ENCODE data around the gene WDR81. TPM values are rescaled to one million over a fixed set of nuclear protein-coding genes. Genes with fewer than 3 reads are reported as not detected.

The WDR81 gene
- total RNA-seq, 1 donor from 2014 or later: 13.4 TPM

DNA sequence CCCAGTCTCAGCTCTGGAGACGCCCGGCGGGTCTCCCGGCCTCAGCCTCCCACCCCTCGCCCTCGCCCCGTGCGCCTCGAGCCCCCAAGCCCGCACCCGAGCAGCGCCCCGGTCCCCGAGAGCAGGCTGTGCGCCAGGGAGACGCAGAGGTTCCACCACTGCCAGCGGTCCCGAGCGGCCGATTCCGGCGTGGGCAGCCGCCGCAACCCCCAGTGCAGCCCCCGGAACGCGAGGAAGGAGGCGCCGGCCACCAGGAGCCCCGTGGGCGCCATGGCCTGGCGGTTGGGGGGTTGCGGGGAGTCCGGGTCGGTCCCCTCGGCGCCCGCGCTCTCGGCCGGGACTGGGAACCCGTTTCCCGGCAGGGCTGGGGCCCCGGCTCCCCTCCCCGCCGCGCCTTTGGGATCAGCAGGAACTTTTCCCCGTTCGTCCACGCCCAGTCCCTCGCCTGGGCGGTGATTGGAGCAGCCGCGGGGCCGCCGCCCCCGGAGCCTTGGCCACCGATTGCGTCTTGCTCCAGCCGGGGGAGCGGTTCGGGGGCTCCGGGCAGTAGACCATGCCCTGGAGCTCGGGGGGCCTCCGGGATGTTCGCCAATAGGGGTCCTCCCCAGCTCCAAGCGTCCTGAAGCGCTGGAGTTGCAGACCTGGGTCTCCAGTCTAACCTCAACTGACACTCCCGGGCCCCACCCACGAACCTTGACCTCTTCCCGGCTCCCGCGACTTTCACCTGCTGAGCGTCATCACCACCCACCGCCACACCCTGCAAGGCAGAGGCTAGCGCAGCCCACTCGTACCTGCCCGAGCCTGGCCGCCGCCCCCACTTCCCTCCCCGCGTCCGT lies 14.3 kb upstream of the WDR81 start, which contains the start of gene TLCD2:
Gene TLCD2 (minus strand): TSS at position 407 of the 836 bp plus-strand sequence. CDS start 135 bp downstream, at position 272.
- Mint-ChIP-seq H3K4me3 (ENCODE audit: unreplicated experiment) (peak within 1 kb of the TSS; percentile 74), H3K27me3 (ENCODE audit: unreplicated experiment) (peaks cover 3% of the 10 kb centered on the region), H3K36me3 (ENCODE audit: unreplicated experiment) (no peaks in the 10 kb centered on the region), H3K9me3 (ENCODE audit: unreplicated experiment) (peaks cover 10% of the 10 kb centered on the region), H3K4me1 (ENCODE audit: low read depth, unreplicated experiment) (peaks cover 7% of the 10 kb centered on the region), H3K27ac (ENCODE audit: unreplicated experiment) (peak within 1 kb of the TSS; percentile 62)
- peak; percentile 46 for DNase-seq
- no peak for TF ChIP-seq CTCF (IDR thresholded peaks at IDR 0.05; ENCODE audit: partially characterized antibody, unreplicated experiment)

GRCh38 chr17:1710807-1711553 lies 13.5 kb upstream of the WDR81 start:
- Mint-ChIP-seq H3K9me3 (ENCODE audit: unreplicated experiment) (peaks cover 10% of the 10 kb centered on the region), H3K4me3 (ENCODE audit: unreplicated experiment) (peak overlapping the region; percentile 74), H3K36me3 (ENCODE audit: unreplicated experiment) (no peaks in the 10 kb centered on the region), H3K27ac (ENCODE audit: unreplicated experiment) (peak overlapping the region; percentile 62), H3K27me3 (ENCODE audit: unreplicated experiment) (peaks cover 3% of the 10 kb centered on the region), H3K4me1 (ENCODE audit: low read depth, unreplicated experiment) (peaks cover 7% of the 10 kb centered on the region)
- no peak for DNase-seq
- TF ChIP-seq CTCF (IDR thresholded peaks at IDR 0.05; ENCODE audit: partially characterized antibody, unreplicated experiment): no peak

DNA sequence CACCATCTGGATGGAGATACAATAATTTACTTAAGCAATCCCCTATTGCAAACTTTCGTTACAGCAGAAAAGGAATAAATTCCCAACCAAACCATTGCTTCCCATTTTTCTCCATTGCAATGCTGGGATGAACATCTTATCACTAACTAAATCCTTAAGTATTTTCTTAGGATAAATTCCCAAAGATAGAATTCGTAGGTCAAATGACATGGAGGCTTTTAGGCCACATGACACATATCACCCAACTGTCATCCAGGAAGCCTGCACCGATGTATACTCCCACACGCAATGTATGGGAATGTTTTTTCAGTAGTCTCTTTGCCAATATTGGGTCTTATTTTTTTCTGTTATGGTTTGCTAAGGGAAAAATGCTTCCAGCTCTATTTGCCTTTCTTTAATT lies 12.7 kb upstream of the WDR81 start:
- Mint-ChIP-seq H3K27ac (ENCODE audit: unreplicated experiment) (no peak overlapping the region), H3K36me3 (ENCODE audit: unreplicated experiment) (no peaks in the 10 kb centered on the region), H3K4me1 (ENCODE audit: low read depth, unreplicated experiment) (peaks cover 7% of the 10 kb centered on the region), H3K4me3 (ENCODE audit: unreplicated experiment) (no peak overlapping the region), H3K9me3 (ENCODE audit: unreplicated experiment) (peaks cover 10% of the 10 kb centered on the region), H3K27me3 (ENCODE audit: unreplicated experiment) (peaks cover 3% of the 10 kb centered on the region)
- DNase-seq: no peak
- TF ChIP-seq CTCF (IDR thresholded peaks at IDR 0.05; ENCODE audit: partially characterized antibody, unreplicated experiment): no peak

DNA sequence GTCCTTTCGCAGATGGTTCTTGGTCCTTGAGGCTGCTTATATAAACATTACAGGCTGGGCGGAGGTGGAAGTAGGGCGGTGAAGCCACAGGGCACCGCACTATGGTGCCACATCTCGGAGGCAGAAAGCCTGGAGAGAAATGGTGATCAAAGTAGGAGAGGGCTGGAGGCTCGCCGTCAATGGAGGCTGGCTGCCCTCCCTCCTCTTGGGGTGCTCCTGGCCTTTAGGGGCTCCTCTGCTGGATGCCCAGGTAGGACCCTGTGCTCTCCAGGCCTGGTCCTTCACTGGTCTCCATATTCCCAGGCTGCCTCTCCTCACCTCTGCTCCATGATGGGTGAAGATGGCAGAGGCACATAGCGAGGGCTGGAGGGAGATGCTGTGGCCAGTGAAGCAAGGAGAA lies 12.2 kb upstream of the WDR81 start:
- H3K27me3 Mint-ChIP-seq (ENCODE audit: unreplicated experiment): peaks cover under 1% of the 10 kb centered on the region
- peaks cover 12% of the 10 kb centered on the region for H3K9me3 Mint-ChIP-seq (ENCODE audit: unreplicated experiment)
- H3K36me3 Mint-ChIP-seq (ENCODE audit: unreplicated experiment): no peaks in the 10 kb centered on the region
- TF ChIP-seq CTCF (IDR thresholded peaks at IDR 0.05; ENCODE audit: partially characterized antibody, unreplicated experiment): no peak
- H3K4me1 Mint-ChIP-seq (ENCODE audit: low read depth, unreplicated experiment): peaks cover 4% of the 10 kb centered on the region
- H3K27ac Mint-ChIP-seq (ENCODE audit: unreplicated experiment): no peak overlapping the region
- DNase-seq: no peak
- H3K4me3 Mint-ChIP-seq (ENCODE audit: unreplicated experiment): no peak overlapping the region

Measured in glutamatergic neuron (in vitro differentiated cells).